ENCODE results near the gene MLN.

- TF ChIP-seq, protein P1, sequence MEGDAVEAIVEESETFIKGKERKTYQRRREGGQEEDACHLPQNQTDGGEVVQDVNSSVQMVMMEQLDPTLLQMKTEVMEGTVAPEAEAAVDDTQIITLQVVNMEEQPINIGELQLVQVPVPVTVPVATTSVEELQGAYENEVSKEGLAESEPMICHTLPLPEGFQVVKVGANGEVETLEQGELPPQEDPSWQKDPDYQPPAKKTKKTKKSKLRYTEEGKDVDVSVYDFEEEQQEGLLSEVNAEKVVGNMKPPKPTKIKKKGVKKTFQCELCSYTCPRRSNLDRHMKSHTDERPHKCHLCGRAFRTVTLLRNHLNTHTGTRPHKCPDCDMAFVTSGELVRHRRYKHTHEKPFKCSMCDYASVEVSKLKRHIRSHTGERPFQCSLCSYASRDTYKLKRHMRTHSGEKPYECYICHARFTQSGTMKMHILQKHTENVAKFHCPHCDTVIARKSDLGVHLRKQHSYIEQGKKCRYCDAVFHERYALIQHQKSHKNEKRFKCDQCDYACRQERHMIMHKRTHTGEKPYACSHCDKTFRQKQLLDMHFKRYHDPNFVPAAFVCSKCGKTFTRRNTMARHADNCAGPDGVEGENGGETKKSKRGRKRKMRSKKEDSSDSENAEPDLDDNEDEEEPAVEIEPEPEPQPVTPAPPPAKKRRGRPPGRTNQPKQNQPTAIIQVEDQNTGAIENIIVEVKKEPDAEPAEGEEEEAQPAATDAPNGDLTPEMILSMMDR (IDR thresholded peaks at IDR 0.05; ENCODE audit: poor library complexity): no peak
- no peak for TF ChIP-seq EZH2phosphoT487 (IDR thresholded peaks at IDR 0.05; ENCODE audit: low read depth, severe bottlenecking, unreplicated experiment)
- TF ChIP-seq EZH2 (IDR thresholded peaks at IDR 0.05; ENCODE audit: borderline replicate concordance): no peak
Observed at GRCh38 chr6:33813990-33814985, 10.5 kb upstream of the MLN start.
